ENCODE data around the gene ZNF566. TPM values are rescaled to one million over a fixed set of nuclear protein-coding genes. Genes with fewer than 3 reads are reported as not detected.

The ZNF566 gene
- total RNA-seq, 1 experiment from 2014 or later = 3.1 TPM

DNA sequence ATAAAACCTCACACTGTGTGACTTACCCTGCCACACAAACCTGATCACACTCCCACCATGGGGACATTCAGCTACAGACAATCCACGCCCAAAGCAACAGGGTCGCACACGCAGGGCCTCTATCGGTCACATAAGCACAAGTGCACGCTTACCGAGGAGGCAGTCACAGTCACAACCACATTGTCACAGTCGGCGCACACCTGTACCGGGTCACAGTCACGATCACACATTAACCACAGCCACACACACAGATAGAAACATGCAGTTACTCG, 579 bp downstream of the ZNF566 start:
- intact Hi-C loops (cut with micrococcal nuclease) = no loop called here
- Histone ChIP-seq H3K4me2 (ENCODE audit: low read length) (peak overlapping the region; percentile 97), H3K9ac (ENCODE audit: low read length) (peak overlapping the region; percentile 94), H3K27ac (ENCODE audit: low read length) (peak overlapping the region; percentile 83), H3K36me3 (ENCODE audit: low read depth, low read length) (peaks cover 14% of the 10 kb centered on the region; the same call in 1 of the 2 replicates), H4K20me1 (ENCODE audit: low read length) (no peaks in the 10 kb centered on the region), H3F3A (ENCODE audit: low read length, unreplicated experiment) (no peaks in the 10 kb centered on the region), H3K9me3 (ENCODE audit: low read length) (no peaks in the 10 kb centered on the region), H3K79me2 (ENCODE audit: low read length) (peaks cover 30% of the 10 kb centered on the region), H3K27me3 (ENCODE audit: low read length) (no peaks in the 10 kb centered on the region), H2AFZ (ENCODE audit: low read length) (peak overlapping the region; percentile 99), H3K4me3 (ENCODE audit: low read length) (peak overlapping the region; percentile 96), H3K9me2 (replicated peaks; ENCODE audit: low read length) (no peaks in the 10 kb centered on the region), H3K4me1 (ENCODE audit: insufficient read depth, low read length) (no peaks in the 10 kb centered on the region)
- DNase-seq (peak; percentile 12), ATAC-seq (peak; percentile 14)
- no peak for TF ChIP-seq EZH2phosphoT487 (IDR thresholded peaks at IDR 0.05; ENCODE audit: borderline replicate concordance, low read length)
- TF ChIP-seq, protein P1, sequence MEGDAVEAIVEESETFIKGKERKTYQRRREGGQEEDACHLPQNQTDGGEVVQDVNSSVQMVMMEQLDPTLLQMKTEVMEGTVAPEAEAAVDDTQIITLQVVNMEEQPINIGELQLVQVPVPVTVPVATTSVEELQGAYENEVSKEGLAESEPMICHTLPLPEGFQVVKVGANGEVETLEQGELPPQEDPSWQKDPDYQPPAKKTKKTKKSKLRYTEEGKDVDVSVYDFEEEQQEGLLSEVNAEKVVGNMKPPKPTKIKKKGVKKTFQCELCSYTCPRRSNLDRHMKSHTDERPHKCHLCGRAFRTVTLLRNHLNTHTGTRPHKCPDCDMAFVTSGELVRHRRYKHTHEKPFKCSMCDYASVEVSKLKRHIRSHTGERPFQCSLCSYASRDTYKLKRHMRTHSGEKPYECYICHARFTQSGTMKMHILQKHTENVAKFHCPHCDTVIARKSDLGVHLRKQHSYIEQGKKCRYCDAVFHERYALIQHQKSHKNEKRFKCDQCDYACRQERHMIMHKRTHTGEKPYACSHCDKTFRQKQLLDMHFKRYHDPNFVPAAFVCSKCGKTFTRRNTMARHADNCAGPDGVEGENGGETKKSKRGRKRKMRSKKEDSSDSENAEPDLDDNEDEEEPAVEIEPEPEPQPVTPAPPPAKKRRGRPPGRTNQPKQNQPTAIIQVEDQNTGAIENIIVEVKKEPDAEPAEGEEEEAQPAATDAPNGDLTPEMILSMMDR (conservative IDR thresholded peaks at IDR 0.05; ENCODE audit: low read depth, low read length) = 0 out of 2 replicates have a peak, but pooled peaks have one; percentile 16
- ChIA-PET POLR2A (ENCODE audit: unreplicated experiment) (no interaction called here), CTCF (no interaction called here)
- BruUV-seq (replicated peaks) = no TSS peak

DNA sequence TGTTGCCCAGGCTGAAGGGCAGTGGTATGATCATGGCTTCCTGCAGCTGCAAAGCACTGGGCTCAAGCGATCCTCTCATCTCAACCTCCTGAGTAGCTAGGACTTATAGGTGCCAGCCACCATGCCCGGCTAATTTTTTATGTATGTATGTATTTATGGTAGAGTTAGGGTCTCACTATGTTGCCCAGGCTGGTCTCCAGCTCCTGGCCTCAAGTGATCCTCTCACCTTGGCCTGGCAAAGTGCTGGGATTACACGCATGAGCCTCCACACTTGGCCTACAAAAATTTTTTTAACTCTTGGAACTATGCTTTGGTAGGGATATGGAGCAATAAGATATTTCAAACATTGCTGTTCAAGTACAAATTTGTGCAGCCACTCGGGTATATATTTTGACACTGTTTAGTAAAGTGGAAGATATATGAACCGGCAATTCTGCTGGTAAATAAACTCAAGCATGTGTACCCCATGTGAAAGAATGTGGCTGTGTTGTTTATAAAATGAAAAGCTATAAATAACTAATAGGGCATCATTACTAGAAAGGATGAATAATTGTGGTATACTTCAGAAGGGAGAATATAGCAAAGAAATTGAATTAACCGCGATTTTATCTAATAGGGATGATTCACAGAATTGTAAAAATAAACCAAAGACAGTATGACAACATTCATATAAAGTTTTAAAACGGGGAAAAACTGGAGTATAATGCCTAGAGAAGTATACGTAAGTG, 1.1 kb downstream of the ZNF566 start:
- ChIA-PET CTCF (no interaction called here), POLR2A (ENCODE audit: unreplicated experiment) (no interaction called here)
- Histone ChIP-seq H3K79me2 (ENCODE audit: low read length) (peaks cover 30% of the 10 kb centered on the region), H2AFZ (ENCODE audit: low read length) (peak overlapping the region; percentile 99), H3K9ac (ENCODE audit: low read length) (peak overlapping the region; percentile 94), H3K4me2 (ENCODE audit: low read length) (peak overlapping the region; percentile 97), H3K27ac (ENCODE audit: low read length) (no peak overlapping the region; the same call in 1 of the 2 replicates), H4K20me1 (ENCODE audit: low read length) (no peaks in the 10 kb centered on the region), H3K4me3 (ENCODE audit: low read length) (peak overlapping the region; percentile 96), H3K27me3 (ENCODE audit: low read length) (no peaks in the 10 kb centered on the region), H3K9me3 (ENCODE audit: low read length) (no peaks in the 10 kb centered on the region), H3K4me1 (ENCODE audit: insufficient read depth, low read length) (no peaks in the 10 kb centered on the region), H3K9me2 (replicated peaks; ENCODE audit: low read length) (no peaks in the 10 kb centered on the region), H3K36me3 (ENCODE audit: low read depth, low read length) (peaks cover 14% of the 10 kb centered on the region; the same call in 1 of the 2 replicates), H3F3A (ENCODE audit: low read length, unreplicated experiment) (no peaks in the 10 kb centered on the region)
- ATAC-seq (no peak), DNase-seq (no peak)
- TF ChIP-seq EZH2 (IDR thresholded peaks at IDR 0.05; ENCODE audit: low read length, unreplicated experiment) (no peak), EZH2phosphoT487 (IDR thresholded peaks at IDR 0.05; ENCODE audit: borderline replicate concordance, low read length) (no peak)
- TF ChIP-seq, protein P1 (conservative IDR thresholded peaks at IDR 0.05; ENCODE audit: low read depth, low read length) = no peak
- BruUV-seq (replicated peaks) = no TSS peak
- intact Hi-C loops (cut with micrococcal nuclease) = no loop called here

DNA sequence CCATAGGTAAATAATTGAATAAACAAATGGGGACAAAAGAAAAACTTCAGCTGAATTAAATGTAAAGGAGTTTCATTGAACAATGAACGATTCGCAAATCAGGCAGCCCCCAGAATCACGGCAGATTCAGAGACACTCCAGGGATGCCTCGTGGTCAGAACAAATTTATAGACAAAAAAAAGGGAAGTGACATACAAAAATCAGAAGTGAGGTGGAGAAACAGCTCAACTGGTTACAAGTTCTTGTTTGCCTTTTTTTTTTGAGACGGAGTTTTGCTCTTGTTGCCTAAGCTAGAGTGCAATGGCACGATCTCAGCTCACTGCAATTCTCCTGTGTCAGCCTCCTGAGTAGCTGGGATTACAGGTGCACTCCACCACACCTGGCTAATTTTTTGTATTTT, 5.7 kb downstream of the ZNF566 start:
- Histone ChIP-seq H3K4me3 (ENCODE audit: low read length) (no peak overlapping the region), H3K4me2 (ENCODE audit: low read length) (no peak overlapping the region), H3K27me3 (ENCODE audit: low read length) (no peaks in the 10 kb centered on the region), H3K4me1 (ENCODE audit: insufficient read depth, low read length) (no peaks in the 10 kb centered on the region), H3K79me2 (ENCODE audit: low read length) (peaks cover 26% of the 10 kb centered on the region), H3K9me3 (ENCODE audit: low read length) (no peaks in the 10 kb centered on the region), H4K20me1 (ENCODE audit: low read length) (no peaks in the 10 kb centered on the region), H3K27ac (ENCODE audit: low read length) (no peak overlapping the region), H2AFZ (ENCODE audit: low read length) (no peak overlapping the region), H3F3A (ENCODE audit: low read length, unreplicated experiment) (no peaks in the 10 kb centered on the region), H3K9ac (ENCODE audit: low read length) (no peak overlapping the region), H3K36me3 (ENCODE audit: low read depth, low read length) (peaks cover 19% of the 10 kb centered on the region; the same call in 1 of the 2 replicates), H3K9me2 (replicated peaks; ENCODE audit: low read length) (no peaks in the 10 kb centered on the region)
- TF ChIP-seq EZH2 (IDR thresholded peaks at IDR 0.05; ENCODE audit: low read length, unreplicated experiment) (no peak), EZH2phosphoT487 (IDR thresholded peaks at IDR 0.05; ENCODE audit: borderline replicate concordance, low read length) (no peak)
- TF ChIP-seq, protein P1 (conservative IDR thresholded peaks at IDR 0.05; ENCODE audit: low read depth, low read length) = no peak
- CTCF ChIA-PET = no interaction called here
- intact Hi-C loops (cut with micrococcal nuclease) = no loop called here
- ATAC-seq = no peak
- BruUV-seq (replicated peaks) = no TSS peak
- POLR2A ChIA-PET (ENCODE audit: unreplicated experiment) = no interaction called here
- no peak for DNase-seq
